Activated CD8-positive, alpha-beta T cell treated with anti-CD3 and anti-CD28 coated beads for 36 hours (primary cell): ENCODE data around the gene THSD7B. TPM values are rescaled to one million over a fixed set of nuclear protein-coding genes. Genes with fewer than 3 reads are reported as not detected.

Experiments used
- ATAC-seq: fragments of 200-7000 bp; cut with Tn5 transposase; one replicate; pipeline ENCODE4 v1.10.0; 2021; ENCODE audit warnings: mild to moderate bottlenecking, moderate library complexity
- CTCF ChIA-PET: fragments of 350-600 bp; sonication (Branson Sonifier 250); formaldehyde crosslinking; loops from one replicate; lab custom pipeline; 2021; ENCODE audit warnings: antibody characterized with exemption; lab: Charles Lee
- POLR2A ChIA-PET: fragments of 350-600 bp; sonication (Branson Sonifier 250); formaldehyde crosslinking; loops from one replicate; lab custom pipeline; 2021; ENCODE audit warnings: antibody characterized with exemption; lab: Charles Lee
- DNase-seq: peaks from one replicate; pipeline ENCODE4 v3.0.0-alpha.2; 2020
- H3K27ac Mint-ChIP-seq: one replicate; pipeline ENCODE4 v1.8.0; 2021; ENCODE audit warnings: mild to moderate bottlenecking, mixed read lengths
- H3K27me3 Mint-ChIP-seq: one replicate; pipeline ENCODE4 v1.8.0; 2021; ENCODE audit warnings: mixed read lengths
- H3K36me3 Mint-ChIP-seq: one replicate; pipeline ENCODE4 v1.8.0; 2021; ENCODE audit warnings: low read depth, mixed read lengths
- H3K4me1 Mint-ChIP-seq: one replicate; pipeline ENCODE4 v1.8.0; 2021; ENCODE audit warnings: low read depth, mixed read lengths
- H3K4me3 Mint-ChIP-seq: one replicate; pipeline ENCODE4 v1.8.0; 2021; ENCODE audit warnings: mild to moderate bottlenecking, moderate library complexity, mixed read lengths
- H3K9me3 Mint-ChIP-seq: one replicate; pipeline ENCODE4 v1.8.0; 2021; ENCODE audit warnings: mixed read lengths
- CTCF ChIP-seq: fragments of 200-600 bp; IDR thresholded peaks from one replicate; pipeline ENCODE4 v1.8.0; 2022; ENCODE audit warnings: antibody characterized with exemption, mild to moderate bottlenecking
- intact Hi-C: fragments of 100-400 bp; cut with micrococcal nuclease; formaldehyde crosslinking; loops from one replicate; pipeline ENCODE4 v1.10.0; 2022
- total RNA-seq, 2 experiments: library from RNA; stranded (reverse); gene quantifications; one replicate each; pipeline ENCODE4 v1.2.3, GENCODE V29; 2021

Gene THSD7B
- total RNA-seq, 2 experiments from 2014 or later: not detected

GRCh38 chr2:137369106-137369505 is 603.8 kb downstream of the THSD7B start:
- ChIA-PET CTCF (no interaction called here), POLR2A (no interaction called here)
- Mint-ChIP-seq H3K36me3 (no peaks in the 10 kb centered on the region), H3K4me3 (no peak overlapping the region), H3K27me3 (no peaks in the 10 kb centered on the region), H3K9me3 (peaks cover 3% of the 10 kb centered on the region), H3K4me1 (no peaks in the 10 kb centered on the region), H3K27ac (no peak overlapping the region)
- intact Hi-C loops: no loop called here
- DNase-seq (no peak), ATAC-seq (no peak)
- no peak for TF ChIP-seq CTCF

- no peaks in the 10 kb centered on the region for H3K4me1 Mint-ChIP-seq
- ATAC-seq (no peak), DNase-seq (no peak)
- H3K27ac Mint-ChIP-seq: no peak overlapping the region
- CTCF ChIA-PET: no interaction called here
- POLR2A ChIA-PET: no interaction called here
- no peaks in the 10 kb centered on the region for H3K27me3 Mint-ChIP-seq
- H3K4me3 Mint-ChIP-seq: no peak overlapping the region
- intact Hi-C loops: no loop called here
- no peak for TF ChIP-seq CTCF
- H3K9me3 Mint-ChIP-seq: peaks cover 10% of the 10 kb centered on the region
- no peaks in the 10 kb centered on the region for H3K36me3 Mint-ChIP-seq
These were observed 613.8 kb downstream of the THSD7B start for GRCh38 chr2:137379186-137379585.

- ATAC-seq (no peak), DNase-seq (no peak)
- ChIA-PET POLR2A (no interaction called here), CTCF (no interaction called here)
- H3K27ac Mint-ChIP-seq: no peak overlapping the region
- no peaks in the 10 kb centered on the region for H3K27me3 Mint-ChIP-seq
- TF ChIP-seq CTCF: no peak
- no peaks in the 10 kb centered on the region for H3K36me3 Mint-ChIP-seq
- no peak overlapping the region for H3K4me3 Mint-ChIP-seq
- intact Hi-C loops: no loop called here
- no peaks in the 10 kb centered on the region for H3K4me1 Mint-ChIP-seq
- H3K9me3 Mint-ChIP-seq: peaks cover 6% of the 10 kb centered on the region
These were observed 615.3 kb downstream of the THSD7B start for GRCh38 chr2:137380610-137381009.

- DNase-seq (no peak), ATAC-seq (no peak)
- Mint-ChIP-seq H3K4me3 (no peak overlapping the region), H3K27me3 (no peaks in the 10 kb centered on the region), H3K4me1 (no peaks in the 10 kb centered on the region), H3K27ac (no peak overlapping the region), H3K9me3 (peaks cover 6% of the 10 kb centered on the region), H3K36me3 (no peaks in the 10 kb centered on the region)
- ChIA-PET CTCF (no interaction called here), POLR2A (interaction anchor here (0.6 kb wide), 1 partner anchor 50 kb away, joined by 3 read pairs; no protein-coding TSS in a partner anchor)
- intact Hi-C loops: no loop called here
- no peak for TF ChIP-seq CTCF
These were observed 616.4 kb downstream of the THSD7B start for GRCh38 chr2:137381731-137382130.

- H3K27ac Mint-ChIP-seq: no peak overlapping the region
- H3K9me3 Mint-ChIP-seq: peaks cover 6% of the 10 kb centered on the region
- no peak overlapping the region for H3K4me3 Mint-ChIP-seq
- DNase-seq: peak; percentile 3
- H3K27me3 Mint-ChIP-seq: no peaks in the 10 kb centered on the region
- ChIA-PET POLR2A (no interaction called here), CTCF (no interaction called here)
- intact Hi-C loops: no loop called here
- no peaks in the 10 kb centered on the region for H3K4me1 Mint-ChIP-seq
- no peaks in the 10 kb centered on the region for H3K36me3 Mint-ChIP-seq
- no peak for ATAC-seq
- no peak for TF ChIP-seq CTCF
These were observed 618.0 kb downstream of the THSD7B start for GRCh38 chr2:137383391-137383790.
